AG04449 (cell line): ENCODE results near the gene TRIOBP.
A peak's percentile ranks its signal among the peaks of the same experiment; 100 is the strongest.
"Not testable (repeated sequence)": the region's sequence is repeated elsewhere in the genome, so short reads cannot be mapped to it uniquely, and the experiment has no call there.

ENCODE experiments used
- CTCF ChIA-PET: fragments of 350-600 bp; formaldehyde crosslinking; extraction: SDS; loops from one replicate; lab custom pipeline; 2021; ENCODE audit warnings: antibody characterized with exemption; lab: Yijun Ruan, JAX
- POLR2A ChIA-PET: fragments of 400-600, 350-600 bp; formaldehyde crosslinking; extraction: SDS; loops from one replicate; lab custom pipeline; 2020; ENCODE audit warnings: antibody characterized with exemption, inconsistent platforms; lab: Yijun Ruan, JAX
- DNase-seq: peaks from one replicate; pipeline ENCODE4 v3.0.0-alpha.2; 2010; ENCODE audit warnings: low read depth, low spot score
- H3K4me3 ChIP-seq: 2 replicates; pipeline ENCODE4 v1.5.1; 2011; ENCODE audit warnings: low read depth, mild to moderate bottlenecking, control low read depth, low read length
- CTCF ChIP-seq: IDR thresholded peaks from one replicate; pipeline ENCODE4 v1.5.1; 2011; ENCODE audit warnings: mild to moderate bottlenecking, moderate library complexity, low read length, control low read depth, inconsistent platforms; ENCODE audit not compliant: insufficient read depth; ENCODE audit errors: missing control alignments

The TRIOBP gene

DNA sequence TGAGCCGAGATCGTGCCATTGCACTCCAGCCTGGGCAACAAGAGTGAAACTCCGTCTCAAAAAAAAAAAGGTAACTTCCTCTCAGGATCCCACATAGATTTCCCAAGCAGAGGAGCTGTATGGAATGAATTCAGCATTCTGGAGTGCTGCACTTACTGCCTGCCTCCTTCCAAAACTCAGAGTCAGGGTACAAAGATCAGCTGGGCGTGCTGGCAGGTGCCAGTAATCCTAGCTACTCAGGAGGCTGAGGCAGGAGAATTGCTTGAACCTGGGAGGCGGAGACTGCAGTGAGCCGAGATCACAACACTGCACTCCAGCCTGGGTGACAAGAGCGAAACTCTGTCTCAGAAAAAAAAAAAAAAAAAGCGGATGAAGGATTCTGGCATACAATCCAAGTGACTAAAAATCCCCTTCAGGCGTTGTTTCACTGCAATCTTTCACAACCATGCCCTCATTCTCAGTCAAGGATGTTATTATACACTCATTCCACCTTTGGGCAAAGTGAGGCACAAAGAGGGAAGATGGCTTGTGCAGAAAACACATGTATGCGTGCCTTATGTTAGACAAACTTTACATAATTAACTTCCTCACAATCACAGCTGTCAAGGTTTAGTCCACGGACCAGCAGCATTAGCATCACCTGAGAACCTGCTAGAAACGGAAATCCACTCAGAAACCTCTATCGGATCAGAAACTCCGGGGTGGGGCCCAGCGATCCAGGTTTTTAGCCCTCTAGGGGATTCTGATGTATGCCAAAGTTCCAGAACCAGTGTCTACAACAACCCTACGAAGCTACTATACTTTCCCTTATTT is 11.8 kb upstream of the TRIOBP start:
- ChIA-PET CTCF (interaction anchor here (1.3 to 16.5 kb wide), 5 partner anchors 26 to 80 kb away, joined by 3 to 333 read pairs (median 10); partner anchors contain the start of genes PDXP and SH3BP1), POLR2A (interaction anchor here (1.1 to 1.4 kb wide), 2 partner anchors 41 to 50 kb away, joined by 3 to 8 read pairs; no protein-coding TSS in a partner anchor)
- no peak for TF ChIP-seq CTCF
- no peak for DNase-seq
- H3K4me3 ChIP-seq = no peak overlapping the region

DNA sequence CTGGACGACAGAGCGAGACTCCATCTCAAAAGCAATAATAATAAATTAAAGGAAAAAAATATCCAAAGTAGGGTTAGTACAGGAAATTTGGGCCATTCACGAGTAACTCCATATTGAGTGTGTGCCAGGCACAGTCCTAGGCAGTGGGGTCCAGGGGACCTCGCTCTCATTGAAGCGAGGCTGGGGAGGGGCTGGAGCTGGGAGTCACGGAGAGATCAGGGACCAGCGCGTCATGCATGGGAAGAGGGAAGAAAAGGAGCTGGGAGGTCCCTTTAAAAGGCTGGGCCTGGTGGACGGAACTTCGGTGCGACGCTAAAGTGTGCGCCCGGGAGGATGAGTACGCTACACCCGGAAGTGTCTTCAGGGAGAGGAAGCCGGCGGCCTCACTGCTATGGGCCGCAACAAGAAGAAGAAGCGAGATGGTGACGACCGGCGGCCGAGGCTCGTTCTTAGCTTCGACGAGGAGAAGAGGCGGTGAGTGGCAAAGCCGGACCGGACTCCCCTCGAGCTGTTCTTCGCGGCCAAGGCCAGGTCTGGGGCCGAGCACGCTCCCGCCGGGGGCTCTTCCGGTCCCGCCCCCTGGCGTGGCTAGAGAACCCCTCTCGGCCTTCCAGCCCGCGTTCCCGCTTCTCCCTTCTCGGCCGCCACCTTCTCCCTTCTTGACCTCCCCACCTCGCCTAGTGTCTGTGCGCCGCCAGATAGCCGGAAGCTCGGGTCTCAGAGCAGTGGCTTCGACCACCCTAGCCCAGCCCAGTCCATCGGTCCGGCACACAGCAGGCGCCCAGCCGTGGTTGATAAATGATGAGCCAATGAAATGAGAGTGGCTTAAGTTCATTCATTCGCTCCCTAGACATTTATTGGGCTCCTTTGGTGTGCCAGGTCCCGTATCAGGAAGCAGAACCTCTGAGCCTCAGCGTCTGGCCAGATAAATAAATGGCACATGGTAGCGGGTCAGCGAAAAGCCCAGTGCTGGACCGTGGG is 10.6 kb upstream of the TRIOBP start, which contains the start of gene NOL12:
Gene NOL12 (plus strand): TSS at position 342 of the 981 bp plus-strand sequence. CDS start 50 bp downstream, at position 392.
- no peak for DNase-seq
- H3K4me3 ChIP-seq = peak within 1 kb of the TSS; percentile 96
- POLR2A ChIA-PET = interaction anchor here (0.6 to 1.7 kb wide), 8 partner anchors 10 to 73 kb away, joined by 3 to 14 read pairs (median 6); partner anchors contain the start of genes LGALS1, PDXP and TRIOBP
- no peak for TF ChIP-seq CTCF
- CTCF ChIA-PET = interaction anchor here (0.9 to 16.5 kb wide), 9 partner anchors 10 to 106 kb away, joined by 4 to 333 read pairs (median 7); partner anchors contain the start of genes PDXP and SH3BP1

DNA sequence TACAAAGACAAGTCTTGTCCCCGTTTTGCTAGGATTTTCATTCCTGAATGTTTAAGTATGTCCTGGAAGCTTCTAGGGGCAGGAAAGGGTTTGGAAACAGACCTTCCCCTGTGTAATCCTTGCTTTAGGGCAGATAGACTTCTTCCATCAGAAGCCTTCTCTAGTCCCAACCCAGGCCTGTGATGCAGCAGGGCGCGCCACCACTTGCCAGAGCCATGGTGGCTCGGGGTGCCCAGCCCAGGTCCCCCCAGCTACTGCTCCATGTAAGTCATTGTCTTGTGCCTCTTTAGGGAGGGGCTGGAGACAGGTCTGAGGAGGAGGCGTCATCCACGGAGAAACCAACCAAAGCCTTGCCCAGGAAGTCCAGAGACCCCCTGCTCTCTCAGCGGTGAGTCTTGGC is 6.4 kb upstream of the TRIOBP start:
- no peak for TF ChIP-seq CTCF
- POLR2A ChIA-PET = no interaction called here
- CTCF ChIA-PET = interaction anchor here (16.5 kb wide), 1 partner anchor 52 kb away, joined by 333 read pairs; the partner anchor contains the start of gene SH3BP1
- DNase-seq = no peak
- no peak overlapping the region for H3K4me3 ChIP-seq

DNA sequence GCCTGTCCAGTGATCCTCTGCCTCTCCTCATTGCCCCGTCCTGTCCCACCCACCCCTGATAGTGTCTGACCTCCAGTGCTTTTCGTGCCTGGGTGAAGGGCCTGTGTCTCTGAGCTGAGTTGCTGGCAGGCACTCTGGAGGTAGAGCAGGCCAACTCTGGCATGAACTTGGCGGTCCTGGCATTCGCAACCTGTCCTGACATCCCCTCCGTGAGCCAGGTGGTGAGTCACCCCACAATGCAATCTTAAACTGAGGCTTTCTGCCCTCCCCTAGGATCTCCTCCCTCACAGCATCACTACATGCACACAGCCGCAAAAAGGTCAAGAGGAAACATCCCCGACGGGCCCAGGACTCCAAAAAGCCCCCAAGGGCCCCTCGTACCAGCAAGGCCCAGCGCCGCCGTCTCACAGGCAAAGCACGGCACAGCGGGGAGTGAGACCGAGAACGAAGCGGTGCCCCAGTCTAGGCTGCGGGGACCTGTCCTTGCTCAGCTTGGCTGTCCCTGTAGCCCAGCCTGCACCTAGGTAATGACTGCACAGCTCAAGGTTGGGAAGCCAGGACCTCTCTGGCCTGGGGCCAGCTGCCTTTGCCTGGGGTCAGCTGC is 5.8 kb upstream of the TRIOBP start:
- H3K4me3 ChIP-seq = no peak overlapping the region
- TF ChIP-seq CTCF = no peak
- POLR2A ChIA-PET = interaction anchor here (0.6 kb wide), 1 partner anchor 59 kb away, joined by 3 read pairs; no protein-coding TSS in a partner anchor
- DNase-seq = no peak
- CTCF ChIA-PET = interaction anchor here (1.8 to 16.5 kb wide), 2 partner anchors 10 to 53 kb away, joined by 6 to 333 read pairs; partner anchors contain the start of gene SH3BP1

GRCh38 chr22:37692627-37693285 is 4.1 kb upstream of the TRIOBP start:
- ChIA-PET POLR2A (interaction anchor here (1.6 kb wide), 1 partner anchor 50 kb away, joined by 4 read pairs; no protein-coding TSS in a partner anchor), CTCF (interaction anchor here (0.7 to 1.8 kb wide), 2 partner anchors 12 to 50 kb away, joined by 4 to 6 read pairs; no protein-coding TSS in a partner anchor)
- no peak for TF ChIP-seq CTCF
- DNase-seq = no peak
- no peak overlapping the region for H3K4me3 ChIP-seq

DNA sequence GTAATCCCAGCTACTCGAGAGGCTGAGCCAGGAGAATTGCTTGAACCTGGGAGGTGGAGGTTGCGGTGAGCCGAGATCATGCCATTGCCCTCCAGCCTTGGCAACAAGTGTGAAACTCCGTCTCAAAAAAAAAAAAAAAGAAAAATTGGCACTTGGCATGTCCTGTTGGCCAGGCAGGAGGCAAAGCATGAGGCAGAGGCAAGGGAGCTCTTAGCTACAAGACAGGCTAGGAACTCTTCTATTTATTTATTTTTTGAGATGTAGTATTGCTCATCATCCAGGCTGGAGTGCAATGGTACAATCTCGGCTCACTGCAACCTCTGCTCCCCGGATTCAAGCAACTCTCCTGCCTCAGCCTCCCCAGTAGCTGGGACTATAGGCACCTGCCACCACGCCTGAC is 2.7 kb upstream of the TRIOBP start:
- DNase-seq = not testable (repeated sequence)
- CTCF ChIA-PET = interaction anchor here (0.8 to 5.5 kb wide), 7 partner anchors 11 to 98 kb away, joined by 3 to 69 read pairs (median 4); no protein-coding TSS in a partner anchor

GRCh38 chr22:37696260-37696656 is 590 bp upstream of the TRIOBP start:
- ChIA-PET POLR2A (interaction anchor here (0.6 to 2.0 kb wide), 4 partner anchors 10 to 45 kb away, joined by 3 to 14 read pairs (median 6); partner anchors contain the start of genes LGALS1 and NOL12), CTCF (interaction anchor here (0.7 to 5.5 kb wide), 14 partner anchors 9 to 167 kb away, joined by 3 to 69 read pairs (median 4); partner anchors contain the start of gene NOL12)
- not testable (repeated sequence) for DNase-seq
- peak overlapping the region; percentile 52 for H3K4me3 ChIP-seq

More for the DNA sequence above, 2.7 kb upstream of the TRIOBP start:
- POLR2A ChIA-PET = interaction anchor here (0.7 to 1.6 kb wide), 3 partner anchors 19 to 57 kb away, joined by 3 to 5 read pairs (median 4); partner anchors contain the start of gene LGALS1
- H3K4me3 ChIP-seq = not testable (repeated sequence)
